Measurements from ENCODE around the gene EPN2. TPM values are rescaled to one million over a fixed set of nuclear protein-coding genes. Genes with fewer than 3 reads are reported as not detected.

The EPN2 gene
- total RNA-seq, 1 experiment from 2014 or later, result 20.8 TPM

DNA sequence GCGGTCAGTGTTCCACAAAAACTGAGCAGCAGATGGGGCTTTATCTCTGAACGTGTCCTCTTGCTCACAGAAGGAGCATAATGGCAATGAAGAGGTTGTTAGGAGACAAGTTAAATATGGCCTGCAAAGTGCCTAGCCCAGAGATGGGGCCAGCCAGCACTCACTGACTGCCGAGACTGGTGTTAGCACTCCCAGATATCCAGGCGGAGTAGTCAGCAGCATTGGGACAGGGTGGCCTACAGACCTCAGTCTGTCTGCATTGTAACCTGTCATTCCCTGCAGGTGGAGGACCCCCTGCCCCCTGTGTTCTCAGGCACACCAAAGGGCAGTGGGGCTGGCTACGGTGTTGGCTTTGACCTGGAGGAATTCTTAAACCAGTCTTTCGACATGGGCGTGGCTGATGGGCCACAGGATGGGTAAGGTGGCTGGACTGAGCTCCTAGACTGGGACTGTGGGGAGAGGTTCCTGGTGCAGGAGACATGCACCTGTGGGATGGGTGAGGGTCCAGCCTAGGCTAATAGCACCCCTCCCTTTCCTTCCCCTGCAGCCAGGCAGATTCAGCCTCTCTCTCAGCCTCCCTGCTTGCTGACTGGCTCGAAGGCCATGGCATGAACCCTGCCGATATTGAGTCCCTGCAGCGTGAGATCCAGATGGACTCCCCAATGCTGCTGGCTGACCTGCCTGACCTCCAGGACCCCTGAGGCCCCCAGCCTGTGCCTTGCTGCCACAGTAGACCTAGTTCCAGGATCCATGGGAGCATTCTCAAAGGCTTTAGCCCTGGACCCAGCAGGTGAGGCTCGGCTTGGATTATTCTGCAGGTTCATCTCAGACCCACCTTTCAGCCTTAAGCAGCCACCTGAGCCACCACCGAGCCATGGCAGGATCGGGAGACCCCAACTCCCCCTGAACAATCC lies 145.6 kb downstream of the EPN2 start:
- peak; percentile 45 for DNase-seq (ENCODE audit: low spot score)
- in situ Hi-C loops (cut with HindIII; ENCODE audit: low sequenced_read_pairs), result no loop called here

DNA sequence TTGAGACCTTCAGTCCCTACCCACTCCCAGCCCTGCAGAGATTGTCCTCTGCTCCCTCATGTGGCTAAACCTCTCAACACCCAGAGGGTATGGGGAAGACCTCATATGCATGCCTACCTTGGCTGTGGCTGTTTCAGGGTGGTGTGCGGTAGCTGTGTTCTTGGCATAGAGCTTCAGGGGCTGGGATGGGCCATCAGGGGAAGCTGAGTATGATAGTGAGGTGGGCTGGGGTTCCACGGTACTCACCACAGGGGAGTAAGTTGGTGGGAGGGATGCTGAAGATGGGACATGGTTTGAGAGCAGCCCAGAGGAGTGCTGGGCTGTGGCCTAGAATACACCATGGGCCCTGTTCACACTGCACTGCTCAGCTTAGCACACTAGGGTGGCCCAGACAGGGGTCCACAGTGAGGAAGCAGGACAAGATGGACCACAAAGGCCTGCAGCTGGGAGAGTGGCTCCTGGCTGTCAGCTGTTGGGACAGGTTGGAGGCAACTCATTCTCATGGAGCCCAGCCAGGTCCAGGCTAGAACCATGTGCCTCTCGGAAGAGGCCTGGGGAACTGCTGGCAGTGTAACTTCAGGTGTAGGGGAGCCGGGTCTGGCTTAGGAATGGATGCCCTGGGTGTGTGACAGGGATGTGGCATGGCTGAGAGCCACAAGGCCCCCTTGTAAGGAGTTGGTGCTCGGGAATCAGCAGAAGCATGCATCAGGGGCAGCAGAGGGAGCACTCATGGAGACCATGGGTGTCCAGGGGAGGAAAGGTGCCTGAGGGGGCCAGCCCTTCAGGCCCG lies 146.7 kb downstream of the EPN2 start:
- in situ Hi-C loops (cut with HindIII; ENCODE audit: low sequenced_read_pairs), result no loop called here
- DNase-seq (ENCODE audit: low spot score), result peak; percentile 29

DNA sequence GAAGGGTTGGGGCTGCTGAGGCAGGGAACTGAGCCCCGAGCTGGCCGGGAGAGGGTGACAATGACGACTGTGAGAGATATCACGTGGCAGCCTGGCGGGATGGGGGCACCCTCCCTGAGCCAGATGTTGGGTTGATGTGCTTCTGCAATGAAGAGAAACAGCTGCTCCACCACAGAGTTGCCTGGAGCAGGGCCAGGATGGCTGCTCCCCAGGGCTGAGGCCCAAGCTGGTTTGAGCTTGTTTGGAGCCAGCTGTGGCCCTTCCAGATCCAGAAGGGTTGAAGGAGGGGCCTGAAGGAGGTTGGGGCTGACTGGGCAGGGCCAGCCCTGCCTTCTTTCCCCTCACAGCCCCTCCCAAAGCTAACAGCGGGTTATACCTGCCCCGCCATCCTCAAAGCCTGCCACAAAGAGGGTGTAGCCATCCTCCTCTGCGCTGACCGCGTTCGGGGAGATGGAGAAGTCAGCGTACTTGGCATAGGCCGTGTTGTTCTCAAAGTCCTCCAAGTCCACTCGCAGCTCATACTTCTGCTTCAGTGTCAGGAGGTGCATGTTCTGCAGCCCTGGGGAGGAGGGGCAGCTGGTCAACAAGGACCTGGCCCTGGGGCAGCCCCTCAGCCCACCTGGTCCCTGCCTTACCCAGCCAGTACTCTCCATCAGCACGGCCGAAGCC lies 147.7 kb downstream of the EPN2 start:
- DNase-seq (ENCODE audit: low spot score), result no peak
- in situ Hi-C loops (cut with HindIII; ENCODE audit: low sequenced_read_pairs), result no loop called here

DNA sequence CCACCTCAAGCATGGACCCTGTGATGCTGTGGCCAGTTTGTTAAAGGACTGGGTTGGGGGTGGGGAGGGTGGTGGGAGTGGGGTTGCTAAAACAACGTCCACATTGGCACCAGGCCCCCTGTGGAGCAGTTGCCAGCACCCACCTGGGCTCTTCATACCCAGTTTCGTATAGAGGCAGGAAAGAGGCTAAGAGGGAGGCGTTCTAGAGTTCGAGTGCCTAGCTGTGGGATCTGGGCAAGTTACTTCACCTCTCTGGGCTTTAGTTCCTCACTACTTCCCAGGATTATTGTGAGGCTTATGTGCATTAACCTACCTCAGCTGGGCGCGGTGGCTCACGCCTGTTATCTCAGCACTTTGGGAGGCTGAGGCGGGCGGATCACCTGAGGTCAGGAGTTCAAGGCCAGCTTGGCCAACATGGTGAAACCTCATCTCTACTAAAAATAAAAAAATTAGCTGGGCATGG lies 148.4 kb downstream of the EPN2 start:
- in situ Hi-C loops (cut with HindIII; ENCODE audit: low sequenced_read_pairs), result no loop called here

More for the DNA sequence above, 148.4 kb downstream of the EPN2 start:
- DNase-seq (ENCODE audit: low spot score), result no peak

Other genes with a start within 250 kb of the EPN2 start
- gene FAM83G, start 232.6 kb upstream of the EPN2 start, total RNA-seq (2014; rRNA removed; shearing (Covaris generic)), result 10.2 and 16.7 TPM in 2 replicates
- 1.3 and 5.2 TPM in 2 replicates for gene GRAP, start 190.4 kb upstream of the EPN2 start, total RNA-seq (2014; rRNA removed; shearing (Covaris generic))
- not detected in 2 replicates for gene GRAPL, start 109.8 kb upstream of the EPN2 start, total RNA-seq (2014; rRNA removed; shearing (Covaris generic))
- gene B9D1, start 125.4 kb downstream of the EPN2 start, total RNA-seq (2014; rRNA removed; shearing (Covaris generic)), result 50.5 and 94.6 TPM in 2 replicates
- 1.2 and 5.1 TPM in 2 replicates for gene MAPK7, start 141.1 kb downstream of the EPN2 start, total RNA-seq (2014; rRNA removed; shearing (Covaris generic))
- 0.31 TPM in 1 of 2 replicates, not detected in the other for gene MFAP4, start 149.8 kb downstream of the EPN2 start, total RNA-seq (2014; rRNA removed; shearing (Covaris generic))
- 0.18 TPM in 1 of 2 replicates, not detected in the other for gene RNF112, start 173.9 kb downstream of the EPN2 start, total RNA-seq (2014; rRNA removed; shearing (Covaris generic))

All from G401 (cell line).